Epithelial cell of esophagus (primary cell): Measurements from ENCODE around the gene TRHDE.

ENCODE experiments used
- DNase-seq: peaks from one replicate; pipeline ENCODE4 v3.0.0; 2010; ENCODE audit warnings: low read depth
- H3K4me3 ChIP-seq: 2 replicates; pipeline ENCODE4 v1.5.1; 2011; ENCODE audit warnings: mild to moderate bottlenecking, low read length, control low read depth
- CTCF ChIP-seq: IDR thresholded peaks from 2 replicates; pipeline ENCODE4 v1.5.1; 2011; ENCODE audit warnings: low read depth, mild to moderate bottlenecking, low read length, control low read depth, inconsistent platforms; ENCODE audit not compliant: insufficient read depth; ENCODE audit errors: missing control alignments

TRHDE gene

GRCh38 chr12:72380441-72380840 is 108.3 kb downstream of the TRHDE start:
- TF ChIP-seq CTCF = no peak
- H3K4me3 ChIP-seq = no peak overlapping the region
- no peak for DNase-seq

GRCh38 chr12:72388322-72388721 is 116.2 kb downstream of the TRHDE start:
- H3K4me3 ChIP-seq = no peak overlapping the region
- DNase-seq = no peak
- no peak for TF ChIP-seq CTCF

- no peak for DNase-seq
- no peak for TF ChIP-seq CTCF
- no peak overlapping the region for H3K4me3 ChIP-seq
Observed at GRCh38 chr12:72390146-72390545, 118.0 kb downstream of the TRHDE start.

- no peak overlapping the region for H3K4me3 ChIP-seq
- no peak for DNase-seq
- TF ChIP-seq CTCF = no peak
Observed at GRCh38 chr12:72406111-72406510, 133.9 kb downstream of the TRHDE start.

GRCh38 chr12:72432037-72432604 is 160.0 kb downstream of the TRHDE start:
- no peak for TF ChIP-seq CTCF
- DNase-seq = no peak
- no peak overlapping the region for H3K4me3 ChIP-seq

- TF ChIP-seq CTCF = no peak
- no peak overlapping the region for H3K4me3 ChIP-seq
- no peak for DNase-seq
Observed at GRCh38 chr12:72433298-72433697, 161.1 kb downstream of the TRHDE start.

GRCh38 chr12:72434999-72435398 is 162.8 kb downstream of the TRHDE start:
- no peak overlapping the region for H3K4me3 ChIP-seq
- no peak for DNase-seq
- no peak for TF ChIP-seq CTCF
